AG04449 (cell line): ENCODE measurements around the gene ASTL.

Experiments
- CTCF ChIA-PET: fragments of 350-600 bp; formaldehyde crosslinking; extraction: SDS; loops from one replicate; lab custom pipeline; 2021; ENCODE audit warnings: antibody characterized with exemption; lab: Yijun Ruan, JAX
- POLR2A ChIA-PET: fragments of 400-600, 350-600 bp; formaldehyde crosslinking; extraction: SDS; loops from one replicate; lab custom pipeline; 2020; ENCODE audit warnings: antibody characterized with exemption, inconsistent platforms; lab: Yijun Ruan, JAX
- DNase-seq: peaks from one replicate; pipeline ENCODE4 v3.0.0-alpha.2; 2010; ENCODE audit warnings: low read depth, low spot score
- H3K4me3 ChIP-seq: 2 replicates; pipeline ENCODE4 v1.5.1; 2011; ENCODE audit warnings: low read depth, mild to moderate bottlenecking, control low read depth, low read length
- CTCF ChIP-seq: IDR thresholded peaks from one replicate; pipeline ENCODE4 v1.5.1; 2011; ENCODE audit warnings: mild to moderate bottlenecking, moderate library complexity, low read length, control low read depth, inconsistent platforms; ENCODE audit not compliant: insufficient read depth; ENCODE audit errors: missing control alignments

The ASTL gene

GRCh38 chr2:96073170-96073775 lies 65.0 kb downstream of the ASTL start:
- ChIA-PET CTCF (no interaction called here), POLR2A (no interaction called here)
- H3K4me3 ChIP-seq: no peak overlapping the region
- DNase-seq: no peak
- no peak for TF ChIP-seq CTCF
